ENCODE results near the gene AMER3.

GRCh38 chr2:130749078-130749477 is 6.3 kb upstream of the AMER3 start:
- TF ChIP-seq CTCF (IDR thresholded peaks at IDR 0.05; ENCODE audit: low read length) (no peak), EZH2phosphoT487 (IDR thresholded peaks at IDR 0.05; ENCODE audit: low read length) (no peak), EZH2 (optimal IDR thresholded peaks at IDR 0.05; ENCODE audit: low read depth, low read length) (no peak)
